NCI-H1930 (cell line): ENCODE results near the gene ASB10.

ENCODE experiments used
- DNase-seq, 2 experiments: peaks; one replicate each; lab custom pipeline; 2025; lab: John Stamatoyannopoulos, UW

ASB10 gene

GRCh38 chr7:151210087-151210854 lies 23.2 kb upstream of the ASB10 start, which contains the start of gene H2BK1:
Gene H2BK1 (minus strand): TSS chr7:151210488. CDS start chr7:151210318, 170 bp downstream.
- no peak for DNase-seq

- no peak for DNase-seq
Observed at GRCh38 chr7:151209588-151209987, 22.5 kb upstream of the ASB10 start.

- DNase-seq: no peak
Observed at GRCh38 chr7:151208253-151208862, 21.3 kb upstream of the ASB10 start.

GRCh38 chr7:151207804-151208203 lies 20.8 kb upstream of the ASB10 start:
- DNase-seq: no peak

- DNase-seq: no peak
Observed at GRCh38 chr7:151207315-151207714, 20.3 kb upstream of the ASB10 start.

- DNase-seq: no peak
Observed at GRCh38 chr7:151206914-151207313, 19.9 kb upstream of the ASB10 start.

- no peak for DNase-seq
Observed at GRCh38 chr7:151205730-151206129, 18.7 kb upstream of the ASB10 start.

GRCh38 chr7:151204383-151205032 lies 17.5 kb upstream of the ASB10 start:
- DNase-seq: peak; percentile 65 to 71

GRCh38 chr7:151202836-151203235 lies 15.8 kb upstream of the ASB10 start:
- no peak for DNase-seq

GRCh38 chr7:151201751-151202150 lies 14.7 kb upstream of the ASB10 start:
- DNase-seq: no peak

GRCh38 chr7:151201344-151201743 lies 14.3 kb upstream of the ASB10 start:
- DNase-seq: no peak

- no peak for DNase-seq
Observed at GRCh38 chr7:151198945-151199848, 12.1 kb upstream of the ASB10 start.

GRCh38 chr7:151197932-151198331 lies 10.9 kb upstream of the ASB10 start:
- DNase-seq: no peak

- no peak for DNase-seq
Observed at GRCh38 chr7:151195616-151196450, 8.8 kb upstream of the ASB10 start.

- DNase-seq: no peak
Observed at GRCh38 chr7:151194188-151194587, 7.1 kb upstream of the ASB10 start.

- DNase-seq: no peak
Observed at GRCh38 chr7:151193203-151193978, 6.3 kb upstream of the ASB10 start.

GRCh38 chr7:151192002-151192539 lies 5.0 kb upstream of the ASB10 start:
- DNase-seq: no peak

- DNase-seq: no peak
Observed at GRCh38 chr7:151191544-151191943, 4.5 kb upstream of the ASB10 start.

- DNase-seq: no peak
Observed at GRCh38 chr7:151189038-151189437, 2.0 kb upstream of the ASB10 start.

- no peak for DNase-seq
Observed at GRCh38 chr7:151188252-151188542, 1.1 kb upstream of the ASB10 start.
